IPS-18a (cell line): ENCODE results near the gene FBXW8.

Source experiments
- H3K27ac ChIP-seq: one replicate; pipeline ENCODE4 v1.5.1; 2013; ENCODE audit warnings: low read length
- H3K27me3 ChIP-seq: one replicate; pipeline ENCODE4 v1.6.1; 2013; ENCODE audit warnings: mild to moderate bottlenecking, low read length; ENCODE audit not compliant: control insufficient read depth, insufficient read depth
- H3K36me3 ChIP-seq: one replicate; pipeline ENCODE4 v1.6.1; 2013; ENCODE audit warnings: low read depth, low read length; ENCODE audit not compliant: control insufficient read depth
- H3K4me1 ChIP-seq: one replicate; pipeline ENCODE4 v1.6.1; 2013; ENCODE audit warnings: low read depth, low read length; ENCODE audit not compliant: control insufficient read depth
- H3K4me3 ChIP-seq: one replicate; pipeline ENCODE4 v1.5.1; 2013; ENCODE audit warnings: low read length
- H3K9ac ChIP-seq: one replicate; pipeline ENCODE4 v1.6.1; 2013; ENCODE audit warnings: mild to moderate bottlenecking, low read length, moderate library complexity
- H3K9me3 ChIP-seq: one replicate; pipeline ENCODE4 v1.6.1; 2013; ENCODE audit warnings: low read depth, low read length; ENCODE audit not compliant: control insufficient read depth

The FBXW8 gene

DNA sequence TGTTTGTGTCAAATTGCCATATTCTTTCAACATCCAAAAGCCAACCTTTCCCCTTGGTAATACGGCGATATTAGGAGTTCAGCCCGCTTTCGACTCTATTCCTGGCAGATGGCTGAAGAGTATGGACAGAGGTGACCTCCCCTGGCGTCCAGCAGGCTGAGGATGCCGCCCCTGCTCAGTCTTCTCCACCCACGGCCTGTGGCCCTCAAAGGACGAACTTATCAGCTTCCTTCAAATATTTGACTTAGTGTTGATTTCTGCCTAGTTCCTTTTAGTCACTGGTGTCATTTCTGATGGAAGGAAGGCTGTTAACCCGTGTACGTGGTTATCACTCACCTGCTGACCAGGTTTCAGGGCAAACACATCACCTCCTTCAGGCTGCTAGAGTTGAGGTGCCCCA is 123.5 kb downstream of the FBXW8 start:
- Histone ChIP-seq H3K27ac (no peak overlapping the region), H3K9ac (no peak overlapping the region), H3K27me3 (no peaks in the 10 kb centered on the region), H3K4me3 (no peak overlapping the region), H3K36me3 (no peaks in the 10 kb centered on the region), H3K9me3 (no peaks in the 10 kb centered on the region), H3K4me1 (peaks cover 8% of the 10 kb centered on the region)

- Histone ChIP-seq H3K9ac (no peak overlapping the region), H3K27ac (no peak overlapping the region), H3K4me1 (peaks cover 11% of the 10 kb centered on the region)
Observed at GRCh38 chr12:117034701-117035151, 124.0 kb downstream of the FBXW8 start.

DNA sequence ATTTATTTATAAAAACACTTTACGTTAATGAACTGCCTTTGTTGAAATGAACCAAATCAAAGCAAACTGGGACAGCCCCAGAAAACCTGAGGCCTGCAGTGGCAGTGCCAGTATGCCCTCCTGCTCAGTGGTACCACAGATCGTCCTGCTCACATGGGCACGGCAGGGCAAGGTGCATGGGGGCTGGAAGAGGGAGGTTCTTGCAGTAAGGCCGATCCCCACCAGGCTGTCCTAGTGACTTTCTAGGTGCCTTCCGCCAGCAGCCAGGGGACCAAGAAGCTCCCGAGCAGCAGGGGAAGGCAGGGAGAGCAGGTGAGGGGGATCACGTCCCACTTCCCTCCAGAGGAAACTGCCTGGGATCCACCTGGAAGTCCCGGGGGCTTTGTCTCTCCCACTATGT is 124.5 kb downstream of the FBXW8 start:
- Histone ChIP-seq H3K4me3 (no peak overlapping the region), H3K27me3 (no peaks in the 10 kb centered on the region), H3K9me3 (no peaks in the 10 kb centered on the region), H3K27ac (no peak overlapping the region), H3K36me3 (no peaks in the 10 kb centered on the region), H3K9ac (no peak overlapping the region), H3K4me1 (peaks cover 11% of the 10 kb centered on the region)

More at GRCh38 chr12:117034701-117035151, 124.0 kb downstream of the FBXW8 start:
- no peaks in the 10 kb centered on the region for H3K27me3 ChIP-seq
- no peaks in the 10 kb centered on the region for H3K9me3 ChIP-seq
- H3K4me3 ChIP-seq = no peak overlapping the region
- no peaks in the 10 kb centered on the region for H3K36me3 ChIP-seq

- Histone ChIP-seq H3K9me3 (no peaks in the 10 kb centered on the region), H3K4me3 (no peak overlapping the region), H3K27me3 (no peaks in the 10 kb centered on the region), H3K9ac (no peak overlapping the region), H3K4me1 (peaks cover 11% of the 10 kb centered on the region), H3K27ac (no peak overlapping the region), H3K36me3 (no peaks in the 10 kb centered on the region)
Observed at GRCh38 chr12:117036046-117036445, 125.3 kb downstream of the FBXW8 start.

- no peaks in the 10 kb centered on the region for H3K9me3 ChIP-seq
- no peak overlapping the region for H3K4me3 ChIP-seq
- H3K27me3 ChIP-seq = no peaks in the 10 kb centered on the region
- H3K36me3 ChIP-seq = no peaks in the 10 kb centered on the region
- no peak overlapping the region for H3K27ac ChIP-seq
- H3K9ac ChIP-seq = no peak overlapping the region
- peaks cover 11% of the 10 kb centered on the region for H3K4me1 ChIP-seq
Observed at GRCh38 chr12:117036547-117036946, 125.8 kb downstream of the FBXW8 start.

- H3K36me3 ChIP-seq = no peaks in the 10 kb centered on the region
- no peaks in the 10 kb centered on the region for H3K9me3 ChIP-seq
- H3K27me3 ChIP-seq = no peaks in the 10 kb centered on the region
- H3K9ac ChIP-seq = no peak overlapping the region
- peaks cover 11% of the 10 kb centered on the region for H3K4me1 ChIP-seq
- H3K4me3 ChIP-seq = no peak overlapping the region
- H3K27ac ChIP-seq = no peak overlapping the region
Observed at GRCh38 chr12:117037289-117038022, 126.7 kb downstream of the FBXW8 start.

GRCh38 chr12:117038023-117038680 is 127.4 kb downstream of the FBXW8 start:
- H3K4me3 ChIP-seq = no peak overlapping the region
- no peak overlapping the region for H3K27ac ChIP-seq
- no peak overlapping the region for H3K9ac ChIP-seq
- H3K27me3 ChIP-seq = no peaks in the 10 kb centered on the region
- no peaks in the 10 kb centered on the region for H3K9me3 ChIP-seq
- H3K36me3 ChIP-seq = no peaks in the 10 kb centered on the region
- H3K4me1 ChIP-seq = peaks cover 11% of the 10 kb centered on the region

DNA sequence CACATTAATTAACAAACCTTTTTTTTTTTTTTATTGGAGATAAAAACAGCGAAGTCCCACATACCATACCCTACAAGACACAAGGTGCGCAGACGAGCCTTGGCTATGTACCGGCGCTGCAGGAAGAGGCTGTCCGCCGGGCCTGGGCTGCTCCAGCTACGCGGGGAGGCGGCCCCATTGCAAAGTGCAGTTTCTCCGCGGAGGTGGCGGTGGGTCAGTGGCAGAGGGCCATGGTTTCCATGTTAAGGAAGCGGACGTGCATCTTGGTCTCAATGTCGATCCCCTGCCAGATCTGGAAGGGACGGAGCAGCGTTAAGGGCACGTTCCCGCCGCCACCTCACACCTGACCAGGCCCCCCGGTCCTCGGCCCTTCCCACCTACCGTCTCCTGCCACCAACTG is 128.2 kb downstream of the FBXW8 start:
- H3K4me1 ChIP-seq = peaks cover 11% of the 10 kb centered on the region
- H3K4me3 ChIP-seq = no peak overlapping the region
- H3K27ac ChIP-seq = no peak overlapping the region
- no peaks in the 10 kb centered on the region for H3K27me3 ChIP-seq
- H3K9me3 ChIP-seq = no peaks in the 10 kb centered on the region
- H3K9ac ChIP-seq = no peak overlapping the region
- no peaks in the 10 kb centered on the region for H3K36me3 ChIP-seq

GRCh38 chr12:117039891-117040309 is 129.2 kb downstream of the FBXW8 start:
- H3K36me3 ChIP-seq = no peaks in the 10 kb centered on the region
- H3K4me1 ChIP-seq = peaks cover 12% of the 10 kb centered on the region
- H3K4me3 ChIP-seq = no peak overlapping the region
- H3K27ac ChIP-seq = no peak overlapping the region
- H3K9me3 ChIP-seq = no peaks in the 10 kb centered on the region
- no peaks in the 10 kb centered on the region for H3K27me3 ChIP-seq
- H3K9ac ChIP-seq = no peak overlapping the region

DNA sequence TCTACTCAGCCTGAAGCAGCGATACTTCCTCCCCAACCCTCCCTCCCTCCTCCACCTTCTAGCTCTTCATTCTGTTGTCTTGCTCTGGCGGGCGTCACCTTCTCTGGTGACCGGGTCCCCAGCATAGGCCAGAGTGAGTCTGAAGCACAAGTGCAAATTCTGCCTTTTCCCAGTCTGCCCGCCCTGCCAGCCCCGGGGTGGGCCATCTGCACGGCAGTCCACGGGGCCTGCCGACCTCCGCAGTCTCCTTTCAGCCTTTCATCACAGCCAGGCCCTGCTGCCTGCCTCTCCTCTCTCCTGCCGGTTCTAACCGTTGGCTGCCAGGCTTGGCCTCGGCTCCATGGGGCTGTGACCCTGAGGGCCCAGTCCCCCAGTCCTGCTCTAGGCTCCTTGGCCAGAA is 129.7 kb downstream of the FBXW8 start:
- H3K9ac ChIP-seq = no peak overlapping the region
- H3K36me3 ChIP-seq = no peaks in the 10 kb centered on the region
- H3K27me3 ChIP-seq = no peaks in the 10 kb centered on the region
- H3K9me3 ChIP-seq = no peaks in the 10 kb centered on the region
- no peak overlapping the region for H3K27ac ChIP-seq
- no peak overlapping the region for H3K4me3 ChIP-seq
- peaks cover 18% of the 10 kb centered on the region for H3K4me1 ChIP-seq

DNA sequence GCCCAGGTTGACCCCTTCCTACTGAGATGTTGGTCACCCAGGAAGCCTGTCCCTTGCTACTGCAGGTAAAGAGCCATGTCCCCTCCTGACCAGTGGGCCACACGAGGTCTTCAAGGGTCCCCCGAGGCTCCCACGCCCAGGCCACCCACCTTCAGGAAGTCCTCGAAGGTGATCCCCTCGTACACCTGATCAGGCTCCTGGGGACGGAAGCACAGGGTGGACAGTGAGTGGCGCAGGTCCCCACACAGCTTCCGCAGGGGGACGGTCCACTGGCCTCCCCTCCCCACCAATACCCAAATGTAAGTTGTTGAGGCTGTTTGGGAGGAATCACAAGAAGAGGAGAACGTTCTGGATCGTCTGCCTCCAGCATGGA is 131.0 kb downstream of the FBXW8 start:
- Histone ChIP-seq H3K27me3 (no peaks in the 10 kb centered on the region), H3K27ac (no peak overlapping the region), H3K9me3 (no peaks in the 10 kb centered on the region), H3K9ac (no peak overlapping the region), H3K36me3 (no peaks in the 10 kb centered on the region), H3K4me1 (peaks cover 23% of the 10 kb centered on the region), H3K4me3 (no peak overlapping the region)
